NCI-H2081 treated with DMSO at 0.1 percent for 48 hours (cell line): ENCODE results near the gene UPK2.
"Not testable (repeated sequence)": the region's sequence is repeated elsewhere in the genome, so short reads cannot be mapped to it uniquely, and the experiment has no call there.

ENCODE experiments used
- DNase-seq: peaks from one replicate; lab custom pipeline; 2025; lab: John Stamatoyannopoulos, UW

The UPK2 gene

DNA sequence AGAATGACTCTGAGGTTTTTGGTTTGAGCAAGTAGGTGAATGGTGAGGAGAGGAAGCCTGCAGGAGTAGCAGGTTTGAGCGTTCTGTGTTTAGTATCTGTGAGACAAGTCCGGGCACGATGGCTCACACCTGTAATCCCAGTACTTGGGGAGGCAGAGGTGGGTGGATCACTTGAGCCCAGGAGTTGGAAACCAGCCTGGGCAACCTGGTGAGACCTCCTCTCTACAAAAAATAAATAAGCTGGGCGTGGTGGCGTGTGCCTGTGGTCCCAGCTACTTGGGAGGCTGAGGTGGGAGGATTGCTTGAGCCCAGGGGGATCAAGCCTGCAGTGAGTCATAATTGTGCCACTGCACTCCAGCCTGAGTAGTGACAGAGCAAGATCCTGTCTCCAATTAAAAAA lies 32.2 kb downstream of the UPK2 start:
- DNase-seq, result no peak

DNA sequence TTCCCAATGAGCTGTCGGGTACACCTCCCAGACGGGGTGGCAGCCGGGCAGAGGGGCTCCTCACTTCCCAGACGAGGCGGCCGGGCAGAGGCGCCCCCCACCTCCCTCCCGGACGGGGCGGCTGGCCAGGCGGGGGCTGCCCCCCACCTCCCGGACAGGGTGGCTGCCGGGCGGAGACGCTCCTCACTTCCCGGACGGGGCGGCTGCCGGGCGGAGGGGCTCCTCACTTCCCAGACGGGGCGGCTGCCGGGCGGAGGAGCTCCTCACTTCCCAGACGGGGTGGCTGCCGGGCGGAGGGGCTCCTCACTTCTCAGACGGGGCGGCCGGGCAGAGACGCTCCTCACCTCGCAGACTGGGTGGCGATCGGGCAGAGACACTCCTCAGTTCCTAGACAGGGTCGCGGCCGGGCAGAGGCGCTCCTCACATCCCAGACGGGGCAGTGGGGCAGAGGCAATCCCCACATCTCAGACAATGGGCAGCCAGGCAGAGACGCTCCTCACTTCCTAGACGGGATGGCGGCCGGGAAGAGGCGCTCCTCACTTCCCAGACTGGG lies 35.5 kb downstream of the UPK2 start:
- DNase-seq, result not testable (repeated sequence)

DNA sequence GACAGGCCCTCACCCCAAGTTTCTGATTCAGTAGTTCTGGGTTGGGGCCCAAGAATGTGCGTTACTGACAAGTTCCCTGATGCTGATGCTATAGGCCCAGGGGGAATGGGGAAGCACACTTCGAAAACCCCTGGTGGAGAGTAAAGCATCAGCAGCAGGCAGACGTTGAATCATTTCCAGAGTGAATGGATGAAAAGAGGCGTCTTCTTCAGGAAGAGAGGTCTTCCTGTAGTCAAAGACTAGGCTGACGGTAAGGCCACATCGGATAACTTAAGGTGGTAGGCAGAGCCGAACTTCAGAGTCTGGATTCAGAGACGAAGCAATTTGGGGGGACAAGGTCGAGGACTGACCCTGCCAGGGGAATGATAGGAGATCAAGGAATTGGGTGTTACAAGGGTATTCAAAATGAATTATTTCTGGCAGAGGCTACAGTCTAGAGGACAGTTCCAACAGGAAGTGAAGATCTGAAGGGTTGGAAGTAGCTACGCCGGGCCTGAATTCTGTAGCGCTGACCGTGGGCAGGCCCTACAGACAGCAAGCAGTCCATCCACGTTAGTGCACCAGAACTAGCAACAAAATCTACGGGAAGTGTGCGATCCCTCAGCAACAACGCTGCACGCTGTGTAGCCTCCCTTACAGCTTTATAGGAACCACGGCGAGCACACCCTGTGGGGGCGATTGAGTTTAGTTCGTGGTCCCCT lies 41.0 kb downstream of the UPK2 start:
- DNase-seq, result no peak

DNA sequence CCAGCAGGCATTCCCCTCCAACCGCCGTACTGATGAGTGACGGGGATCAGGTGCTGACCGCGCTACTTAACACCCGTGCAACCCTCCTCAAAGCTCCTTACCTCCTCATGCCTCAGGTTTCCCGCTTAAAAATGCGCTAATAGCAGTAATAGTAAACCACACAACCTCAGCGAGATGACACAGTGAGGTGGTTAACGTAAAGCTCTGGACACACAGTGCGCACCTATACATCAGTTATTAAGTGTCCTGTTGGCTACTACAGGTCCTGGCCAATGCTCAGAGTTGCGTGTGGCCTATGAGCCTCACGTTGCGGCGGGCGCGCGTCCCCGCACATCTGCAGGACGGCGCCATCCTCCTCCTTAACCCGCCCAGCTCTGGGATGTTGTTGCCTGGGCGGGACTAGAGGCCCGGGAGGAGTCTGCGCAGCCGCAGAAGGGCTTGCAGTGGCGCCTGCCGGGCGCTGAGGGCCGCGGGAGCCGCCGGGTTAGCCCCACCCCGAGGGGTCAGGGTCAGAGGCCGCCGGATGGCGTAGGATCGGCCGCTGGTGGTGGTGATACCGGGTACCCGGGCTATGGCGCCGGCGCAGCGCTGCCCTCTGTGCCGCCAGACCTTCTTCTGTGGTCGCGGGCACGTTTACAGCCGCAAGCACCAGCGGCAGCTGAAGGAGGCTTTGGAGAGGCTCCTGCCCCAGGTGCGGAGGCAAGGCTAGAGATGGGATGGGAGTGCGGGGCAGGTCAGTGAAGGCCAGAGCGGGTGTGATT lies 41.7 kb downstream of the UPK2 start, which contains the start of gene CENATAC:
Gene CENATAC, plus strand, starts transcription at position 512 of the 761 bp plus-strand sequence. Its CDS starts 60 bp downstream, at position 572.
- peak; percentile 71 for DNase-seq

DNA sequence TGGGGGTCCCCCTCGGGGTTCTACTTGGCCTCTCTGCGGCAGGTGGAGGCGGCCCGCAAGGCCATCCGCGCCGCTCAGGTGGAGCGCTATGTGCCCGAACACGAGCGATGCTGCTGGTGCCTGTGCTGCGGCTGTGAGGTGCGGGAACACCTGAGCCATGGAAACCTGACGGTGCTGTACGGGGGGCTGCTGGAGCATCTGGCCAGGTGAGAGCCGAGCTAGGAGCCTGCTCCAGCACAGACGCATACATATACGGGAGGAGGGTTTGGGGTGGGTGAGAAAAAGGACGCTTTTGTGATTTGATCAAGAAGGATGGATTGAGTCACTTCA lies 42.3 kb downstream of the UPK2 start:
- no peak for DNase-seq

DNA sequence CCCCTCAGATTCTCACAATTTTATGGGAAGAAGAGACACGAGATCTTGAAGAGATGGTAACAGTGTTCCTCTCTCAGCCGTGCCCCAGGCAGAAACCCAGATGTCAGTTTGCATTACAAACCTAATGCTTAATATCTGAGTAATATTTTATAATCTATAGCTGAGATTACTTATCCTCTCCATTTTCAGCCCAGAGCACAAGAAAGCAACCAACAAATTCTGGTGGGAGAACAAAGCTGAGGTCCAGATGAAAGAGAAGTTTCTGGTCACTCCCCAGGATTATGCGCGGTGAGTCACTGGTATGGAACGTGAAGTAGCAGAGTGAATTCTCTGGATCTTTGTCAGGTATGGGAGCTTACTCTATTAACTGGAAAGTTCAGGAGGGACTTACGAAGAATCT lies 42.7 kb downstream of the UPK2 start:
- DNase-seq, result no peak

DNA sequence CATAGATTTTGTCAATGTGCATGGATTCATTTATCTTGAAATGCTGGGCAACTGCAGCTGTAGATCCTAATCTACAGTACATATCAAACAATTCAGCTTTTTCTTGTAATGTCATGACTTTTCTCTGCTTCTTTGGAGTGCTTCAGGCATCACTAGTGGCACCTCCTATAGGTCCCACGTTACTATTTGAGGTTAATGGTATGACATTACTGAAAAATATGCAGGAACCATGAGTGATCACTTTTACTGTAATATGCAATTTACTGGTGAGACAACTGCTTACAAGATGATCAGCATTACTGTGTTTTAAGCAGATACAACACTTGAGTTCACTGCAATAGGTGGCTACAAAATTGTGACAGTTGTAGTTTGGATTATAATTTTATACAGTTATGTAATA lies 44.8 kb downstream of the UPK2 start:
- no peak for DNase-seq

DNA sequence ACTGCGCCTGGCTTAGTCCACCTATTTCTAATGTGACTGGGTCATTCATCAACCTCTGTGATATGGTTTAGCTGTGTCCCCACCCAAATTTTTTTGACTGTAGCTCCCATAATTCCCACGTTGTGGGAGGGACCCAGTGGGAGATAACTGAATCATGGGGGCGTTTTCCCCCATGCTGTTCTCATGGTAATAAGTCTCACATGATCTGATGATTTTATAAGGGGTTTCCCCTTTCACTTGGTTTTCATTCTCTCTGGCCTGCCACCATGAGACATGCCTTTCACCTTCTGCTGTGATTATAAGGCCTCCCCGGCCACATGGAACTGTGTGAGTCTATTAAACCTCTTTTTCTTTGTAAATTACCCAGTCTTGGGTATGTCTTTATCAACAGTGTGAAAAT lies 50.6 kb downstream of the UPK2 start:
- DNase-seq, result no peak
